Kidney (tissue), 14 donors: ENCODE measurements around the gene WWP2. TPM values are rescaled to one million over a fixed set of nuclear protein-coding genes. Genes with fewer than 3 reads are reported as not detected.
A peak's percentile ranks its signal among the peaks of the same experiment; 100 is the strongest.

ENCODE experiments used
- DNase-seq, 5 donors: peaks; one replicate each; pipeline ENCODE4 v3.0.0-alpha.2; 2013 to 2020
- FAIRE-seq: peaks from 2 replicates; lab custom pipeline; 2012; peaks lifted over from hg19 to GRCh38; lab: Jason Lieb, UNC
- H3K27ac ChIP-seq, 2 donors: one replicate each; pipeline ENCODE4 v1.7.0; 2013; ENCODE audit warnings: low read depth in 2 of 2, low read length in 2 of 2, inconsistent platforms in 1 of 2
- H3K27me3 ChIP-seq: one replicate; pipeline ENCODE4 v1.7.1; 2013; ENCODE audit warnings: low read length, inconsistent platforms; ENCODE audit not compliant: control insufficient read depth, insufficient read depth
- H3K36me3 ChIP-seq, 3 donors: one replicate each; pipeline versions ENCODE4 v1.7.0 to v1.7.1; 2013; ENCODE audit warnings: low read length in 3 of 3, control low read depth in 1 of 3, inconsistent platforms in 1 of 3; ENCODE audit not compliant: insufficient read depth in 3 of 3, control insufficient read depth in 2 of 3
- H3K4me1 ChIP-seq, 3 donors: one replicate each; pipeline versions ENCODE4 v1.7.0 to v1.7.1; 2013; ENCODE audit warnings: low read length in 3 of 3, inconsistent platforms in 1 of 3, low read depth in 1 of 3; ENCODE audit not compliant: control insufficient read depth in 2 of 3, insufficient read depth in 2 of 3
- H3K4me3 ChIP-seq, 3 donors: one replicate each; pipeline versions ENCODE4 v1.7.0 to v1.8.1; 2013; ENCODE audit warnings: low read length in 3 of 3, control low read depth in 1 of 3, inconsistent platforms in 1 of 3
- H3K9ac ChIP-seq, 3 donors: one replicate each; pipeline versions ENCODE4 v1.7.0 to v1.7.1; 2013; ENCODE audit warnings: low read length in 3 of 3, control low read depth in 1 of 3, inconsistent platforms in 1 of 3
- H3K9me3 ChIP-seq, 3 donors: one replicate each; pipeline versions ENCODE4 v1.7.0 to v1.7.1; 2013; ENCODE audit warnings: low read length in 3 of 3, control low read depth in 1 of 3, inconsistent platforms in 1 of 3; ENCODE audit not compliant: control insufficient read depth in 2 of 3, insufficient read depth in 1 of 3
- CTCF ChIP-seq: IDR thresholded peaks from 3 replicates; pipeline ENCODE4 v1.5.1; 2012; ENCODE audit warnings: mild to moderate bottlenecking, moderate library complexity, borderline replicate concordance; ENCODE audit not compliant: insufficient read depth; ENCODE audit errors: extremely low read depth
- intact Hi-C: fragments of 100-400 bp; cut with DNase I; formaldehyde crosslinking; loops from one replicate; pipeline ENCODE4 v1.11.1; 2022
- polyA plus RNA-seq: library from polyadenylated mRNA; stranded (reverse); fragments of 350-450 nt; fragmentation: Illumina TruSeq; extraction: RNeasy Lipid Tissue Mini Kit (QIAGEN cat#74804); gene quantifications from one replicate; pipeline ENCODE4 v1.2.3, GENCODE V29; 2014; ENCODE audit warnings: low read depth, low replicate concordance; ENCODE audit not compliant: insufficient read depth
- total RNA-seq: library from RNA; stranded (reverse); fragmentation: NEBNext Ultra II Directional; extraction: Animal tissue kit (Norgen Biotek cat#: 25700); gene quantifications from one replicate; pipeline ENCODE4 v1.2.1, GENCODE V29; 2021
- donor health status: control.
- donor health status: control.
- donor health status: control.
- donor health status: control.
- donor health status: control.
- donor health status: DM: yes; HTN: yes; CAD: no.
- donor health status: Normal renal cell carcinoma (clear cell type).

WWP2 gene
- total and polyA plus RNA-seq, 2 donors from 2014 or later = 30.0 to 128 TPM

- H3K27me3 ChIP-seq = no peaks in the 10 kb centered on the region
- H3K27ac ChIP-seq = no peak overlapping the region
- peaks cover 9 to 21% (median 16%) of the 10 kb centered on the region in 3 donors for H3K4me1 ChIP-seq
- no peak for DNase-seq
- FAIRE-seq = no peak
- H3K36me3 ChIP-seq = peaks cover 0 to 4% (median 3%) of the 10 kb centered on the region in 3 donors
- H3K9ac ChIP-seq = no peak overlapping the region
- no peaks in the 10 kb centered on the region for H3K9me3 ChIP-seq
- no peak overlapping the region for H3K4me3 ChIP-seq
- TF ChIP-seq CTCF = no peak
- intact Hi-C loops = no loop called here
These were observed 123.6 kb downstream of the WWP2 start for GRCh38 chr16:69885722-69886121.

GRCh38 chr16:69886726-69887125, 124.6 kb downstream of the WWP2 start:
- Histone ChIP-seq H3K27me3 (no peaks in the 10 kb centered on the region), H3K27ac (no peak overlapping the region), H3K9me3 (no peaks in the 10 kb centered on the region), H3K36me3 (peaks cover 0 to 5% (median 3%) of the 10 kb centered on the region in 3 donors), H3K9ac (no peak overlapping the region), H3K4me3 (no peak overlapping the region), H3K4me1 (peaks cover 9 to 26% (median 21%) of the 10 kb centered on the region in 3 donors)
- intact Hi-C loops = no loop called here
- FAIRE-seq (no peak), DNase-seq (no peak)
- no peak for TF ChIP-seq CTCF

- H3K27me3 ChIP-seq = no peaks in the 10 kb centered on the region
- H3K36me3 ChIP-seq = peaks cover 0 to 5% (median 3%) of the 10 kb centered on the region in 3 donors
- intact Hi-C loops = no loop called here
- H3K9ac ChIP-seq = peak overlapping the region in 1 of 3 donors; percentile 37
- TF ChIP-seq CTCF = no peak
- H3K9me3 ChIP-seq = no peaks in the 10 kb centered on the region
- H3K4me1 ChIP-seq = peaks cover 9 to 26% (median 21%) of the 10 kb centered on the region in 3 donors
- FAIRE-seq (no peak), DNase-seq (peak in 4 of 5 donors; percentile 77 to 93 (median 84))
- H3K4me3 ChIP-seq = peak overlapping the region in 2 of 3 donors; percentile 19 to 38
- peak overlapping the region; percentile 47 to 57 for H3K27ac ChIP-seq
These were observed 126.0 kb downstream of the WWP2 start for GRCh38 chr16:69888005-69888590.
